Measurements from ENCODE around the gene KCNQ5. TPM values are rescaled to one million over a fixed set of nuclear protein-coding genes. Genes with fewer than 3 reads are reported as not detected.

KCNQ5 gene
- total RNA-seq, 1 experiment from 2014 or later: 0.07 TPM

GRCh38 chr6:72651174-72651573 is 29.3 kb downstream of the KCNQ5 start:
- Histone ChIP-seq H2BK5ac (ENCODE audit: insufficient read length, low read length) (no peak overlapping the region), H3K56ac (ENCODE audit: insufficient read length, low read depth, low read length) (no peak overlapping the region), H3K79me2 (ENCODE audit: insufficient read depth, low read length) (no peaks in the 10 kb centered on the region), H3K4me1 (ENCODE audit: insufficient read depth, low read length) (no peaks in the 10 kb centered on the region), H2BK20ac (ENCODE audit: low read depth, low read length, poor library complexity, severe bottlenecking) (no peak overlapping the region), H3K18ac (ENCODE audit: insufficient read length, low read depth, low read length) (no peak overlapping the region), H2BK120ac (ENCODE audit: low read depth, low read length, poor library complexity, severe bottlenecking) (no peak overlapping the region), H2BK15ac (ENCODE audit: low read depth, low read length) (no peak overlapping the region), H3K9ac (ENCODE audit: extremely low read depth, insufficient read length, low read length) (no peak overlapping the region), H3K14ac (ENCODE audit: insufficient read depth, low read length) (no peak overlapping the region), H3K23ac (ENCODE audit: insufficient read length, low read depth, low read length) (no peak overlapping the region), H4K5ac (ENCODE audit: insufficient read length, low read depth, low read length) (no peak overlapping the region), H3K4me2 (ENCODE audit: insufficient read depth, insufficient read length, low read length) (no peak overlapping the region), H3T11ph (ENCODE audit: low read length) (no peak overlapping the region), H3K79me1 (ENCODE audit: insufficient read depth, low read depth, low read length, poor library complexity, severe bottlenecking) (no peaks in the 10 kb centered on the region), H2AFZ (ENCODE audit: low read length) (no peak overlapping the region), H4K91ac (ENCODE audit: insufficient read length, low read depth, low read length) (no peak overlapping the region), H3K27me3 (ENCODE audit: insufficient read depth, low read length) (no peaks in the 10 kb centered on the region), H3K23me2 (ENCODE audit: insufficient read length, low read depth, low read length, poor library complexity, severe bottlenecking) (no peaks in the 10 kb centered on the region), H2AK5ac (ENCODE audit: insufficient read length, low read length) (no peak overlapping the region), H3K9me3 (ENCODE audit: control insufficient read depth, low read depth, low read length) (no peaks in the 10 kb centered on the region), H3K4ac (ENCODE audit: low read depth, low read length) (no peak overlapping the region), H4K20me1 (ENCODE audit: control insufficient read depth, insufficient read depth, insufficient read length) (no peaks in the 10 kb centered on the region), H2BK12ac (ENCODE audit: insufficient read length, low read depth, low read length) (no peak overlapping the region), H3K27ac (ENCODE audit: insufficient read length, low read depth, low read length) (no peak overlapping the region), H4K8ac (replicated peaks; ENCODE audit: insufficient read length, low read depth, low read length) (no peak overlapping the region)
- TF ChIP-seq CTCF (conservative IDR thresholded peaks at IDR 0.05): no peak
- no peaks in the 10 kb centered on the region for H3K36me3 Mint-ChIP-seq (ENCODE audit: insufficient read depth in 1 of 3, low read depth in 3 of 3)
- no peak overlapping the region for H3K27ac Mint-ChIP-seq
- no peaks in the 10 kb centered on the region for H3K9me3 Mint-ChIP-seq
- WGBS (ENCODE audit: extremely low coverage, insufficient read length, low lambda C conversion rate): no CpG with 5 or more reads among the region's 1 CpG
- no peaks in the 10 kb centered on the region for H3K27me3 Mint-ChIP-seq (ENCODE audit: low read depth)
- peaks cover 8 to 10% of the 10 kb centered on the region in 2 experiments for H3K4me1 Mint-ChIP-seq
- no peak for DNase-seq
- H3K4me3 Mint-ChIP-seq: no peak overlapping the region

All from H9 (cell line).